ENCODE measurements around the gene CISD1.

GRCh38 chr10:58330431-58330830 is 61.5 kb downstream of the CISD1 start:
- TF ChIP-seq, protein P1, sequence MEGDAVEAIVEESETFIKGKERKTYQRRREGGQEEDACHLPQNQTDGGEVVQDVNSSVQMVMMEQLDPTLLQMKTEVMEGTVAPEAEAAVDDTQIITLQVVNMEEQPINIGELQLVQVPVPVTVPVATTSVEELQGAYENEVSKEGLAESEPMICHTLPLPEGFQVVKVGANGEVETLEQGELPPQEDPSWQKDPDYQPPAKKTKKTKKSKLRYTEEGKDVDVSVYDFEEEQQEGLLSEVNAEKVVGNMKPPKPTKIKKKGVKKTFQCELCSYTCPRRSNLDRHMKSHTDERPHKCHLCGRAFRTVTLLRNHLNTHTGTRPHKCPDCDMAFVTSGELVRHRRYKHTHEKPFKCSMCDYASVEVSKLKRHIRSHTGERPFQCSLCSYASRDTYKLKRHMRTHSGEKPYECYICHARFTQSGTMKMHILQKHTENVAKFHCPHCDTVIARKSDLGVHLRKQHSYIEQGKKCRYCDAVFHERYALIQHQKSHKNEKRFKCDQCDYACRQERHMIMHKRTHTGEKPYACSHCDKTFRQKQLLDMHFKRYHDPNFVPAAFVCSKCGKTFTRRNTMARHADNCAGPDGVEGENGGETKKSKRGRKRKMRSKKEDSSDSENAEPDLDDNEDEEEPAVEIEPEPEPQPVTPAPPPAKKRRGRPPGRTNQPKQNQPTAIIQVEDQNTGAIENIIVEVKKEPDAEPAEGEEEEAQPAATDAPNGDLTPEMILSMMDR (IDR thresholded peaks at IDR 0.05; ENCODE audit: poor library complexity, severe bottlenecking): no peak
- TF ChIP-seq TAF1 (IDR thresholded peaks at IDR 0.05; ENCODE audit: low read depth) (no peak), POLR2AphosphoS5 (IDR thresholded peaks at IDR 0.05) (no peak), EP300 (conservative IDR thresholded peaks at IDR 0.05; ENCODE audit: poor library complexity, severe bottlenecking) (no peak), EZH2 (IDR thresholded peaks at IDR 0.05; ENCODE audit: borderline replicate concordance, insufficient read depth, low read length, poor library complexity, severe bottlenecking) (no peak), RAD21 (conservative IDR thresholded peaks at IDR 0.05) (no peak), REST (IDR thresholded peaks at IDR 0.05; ENCODE audit: borderline replicate concordance) (no peak), SMC3 (conservative IDR thresholded peaks at IDR 0.05; ENCODE audit: poor library complexity) (no peak)

Data from neural cell (in vitro differentiated cells).